Gastroesophageal sphincter (tissue), 3 donors: Measurements from ENCODE around the gene JAG2.

Source experiments
- CTCF ChIP-seq, 4 experiments: fragments of 200-600 bp in 2 of 4; fragments of 450-650 bp in 2 of 4; sonication (generic) in 1 of 4; IDR thresholded peaks; one replicate each; pipeline ENCODE4 v1.5.1; 2017 to 2019; ENCODE audit warnings: antibody characterized with exemption in 4 of 4, mild to moderate bottlenecking in 2 of 4, moderate library complexity in 2 of 4
- EP300 ChIP-seq: sonication (generic); formaldehyde crosslinking; IDR thresholded peaks from one replicate; pipeline ENCODE4 v1.6.1; 2017; ENCODE audit warnings: antibody characterized with exemption, mild to moderate bottlenecking
- POLR2A ChIP-seq, 2 donors: fragments of 450-650 bp; IDR thresholded peaks; one replicate each; pipeline ENCODE4 v1.6.1; 2017; ENCODE audit warnings: antibody characterized with exemption in 2 of 2, mild to moderate bottlenecking in 2 of 2, moderate library complexity in 1 of 2
- POLR2AphosphoS5 ChIP-seq: sonication (generic); formaldehyde crosslinking; IDR thresholded peaks from one replicate; pipeline ENCODE4 v1.6.1; 2017; ENCODE audit warnings: antibody characterized with exemption

- TF ChIP-seq POLR2AphosphoS5 (no peak), POLR2A (IDR thresholded peaks at IDR 0.05) (no peak), CTCF (IDR thresholded peaks at IDR 0.05) (no peak), EP300 (no peak)
These were observed 6.5 kb downstream of the JAG2 start for GRCh38 chr14:105161964-105162668.
